Upper lobe of right lung (tissue), 1 donor: ENCODE measurements around the gene MAP4K1. TPM values are rescaled to one million over a fixed set of nuclear protein-coding genes. Genes with fewer than 3 reads are reported as not detected.

Experiments used
- ATAC-seq: fragments of 200-7000 bp; cut with Tn5 transposase; one replicate; pipeline ENCODE4 v1.9.1; 2020; ENCODE audit warnings: mild to moderate bottlenecking, moderate library complexity
- DNase-seq: peaks from one replicate; pipeline ENCODE4 v3.0.0-alpha.2; 2020
- H3K27ac ChIP-seq: fragments of 200-600 bp; one replicate; pipeline ENCODE4 v1.8.0; 2022
- H3K27me3 ChIP-seq: fragments of 200-600 bp; one replicate; pipeline ENCODE4 v1.8.0; 2022; ENCODE audit warnings: mild to moderate bottlenecking
- H3K36me3 ChIP-seq: fragments of 200-600 bp; one replicate; pipeline ENCODE4 v1.8.0; 2022
- H3K4me1 ChIP-seq: fragments of 200-600 bp; one replicate; pipeline ENCODE4 v1.8.0; 2022
- H3K4me3 ChIP-seq: fragments of 200-600 bp; one replicate; pipeline ENCODE4 v1.8.0; 2022; ENCODE audit warnings: mild to moderate bottlenecking
- H3K9me3 ChIP-seq: fragments of 200-600 bp; one replicate; pipeline ENCODE4 v1.8.0; 2022
- CTCF ChIP-seq: fragments of 200-600 bp; IDR thresholded peaks from one replicate; pipeline ENCODE4 v1.8.0; 2022; ENCODE audit warnings: antibody characterized with exemption
- intact Hi-C: fragments of 100-400 bp; cut with DNase I; formaldehyde crosslinking; loops from one replicate; pipeline ENCODE4 v1.11.0; 2022
- total RNA-seq: library from RNA; stranded (reverse); fragmentation: NEBNext Ultra II Directional; extraction: Animal tissue kit (Norgen Biotek cat#: 25700); gene quantifications from one replicate; pipeline ENCODE4 v1.2.1, GENCODE V29; 2021
- donor health status: DM: no; HTN: yes; CAD: no; lungs with severe emphysema.

The MAP4K1 gene
- total RNA-seq, 1 donor from 2014 or later = 12.1 TPM

- Histone ChIP-seq H3K36me3 (no peaks in the 10 kb centered on the region), H3K27ac (no peak overlapping the region), H3K9me3 (no peaks in the 10 kb centered on the region), H3K27me3 (no peaks in the 10 kb centered on the region), H3K4me3 (peak overlapping the region; percentile 23), H3K4me1 (peaks cover 14% of the 10 kb centered on the region)
- peak; percentile 70 for TF ChIP-seq CTCF
- DNase-seq = peak; percentile 82
- intact Hi-C loops = no loop called here
- peak; percentile 88 for ATAC-seq
Measured at GRCh38 chr19:38543807-38544568, 73.8 kb downstream of the MAP4K1 start.

GRCh38 chr19:38543286-38543806 lies 74.4 kb downstream of the MAP4K1 start:
- no peaks in the 10 kb centered on the region for H3K27me3 ChIP-seq
- no peaks in the 10 kb centered on the region for H3K36me3 ChIP-seq
- DNase-seq (no peak), ATAC-seq (no peak)
- H3K4me1 ChIP-seq = peaks cover 19% of the 10 kb centered on the region
- intact Hi-C loops = no loop called here
- H3K27ac ChIP-seq = no peak overlapping the region
- TF ChIP-seq CTCF = no peak
- H3K4me3 ChIP-seq = no peak overlapping the region
- H3K9me3 ChIP-seq = no peaks in the 10 kb centered on the region

GRCh38 chr19:38542040-38542439 lies 75.7 kb downstream of the MAP4K1 start:
- no peaks in the 10 kb centered on the region for H3K27me3 ChIP-seq
- no peak for TF ChIP-seq CTCF
- intact Hi-C loops = no loop called here
- ATAC-seq (no peak), DNase-seq (no peak)
- H3K4me1 ChIP-seq = peaks cover 24% of the 10 kb centered on the region
- H3K4me3 ChIP-seq = no peak overlapping the region
- H3K27ac ChIP-seq = no peak overlapping the region
- H3K9me3 ChIP-seq = no peaks in the 10 kb centered on the region
- H3K36me3 ChIP-seq = no peaks in the 10 kb centered on the region

- H3K27ac ChIP-seq = peak overlapping the region; percentile 26
- H3K9me3 ChIP-seq = no peaks in the 10 kb centered on the region
- peaks cover 23% of the 10 kb centered on the region for H3K4me1 ChIP-seq
- H3K27me3 ChIP-seq = no peaks in the 10 kb centered on the region
- no peaks in the 10 kb centered on the region for H3K36me3 ChIP-seq
- ATAC-seq (no peak), DNase-seq (no peak)
- TF ChIP-seq CTCF = no peak
- intact Hi-C loops = no loop called here
- H3K4me3 ChIP-seq = no peak overlapping the region
Measured at GRCh38 chr19:38539751-38540150, 78.0 kb downstream of the MAP4K1 start.

- H3K27ac ChIP-seq = peak overlapping the region; percentile 26
- H3K36me3 ChIP-seq = no peaks in the 10 kb centered on the region
- H3K4me1 ChIP-seq = peaks cover 15% of the 10 kb centered on the region
- ATAC-seq = no peak
- no peak overlapping the region for H3K4me3 ChIP-seq
- intact Hi-C loops = no loop called here
- no peaks in the 10 kb centered on the region for H3K9me3 ChIP-seq
- no peak for DNase-seq
- no peak for TF ChIP-seq CTCF
- H3K27me3 ChIP-seq = no peaks in the 10 kb centered on the region
Measured at GRCh38 chr19:38538793-38539528, 78.8 kb downstream of the MAP4K1 start.
